Body of pancreas (tissue), 4 donors: ENCODE measurements around the gene ROBO1. TPM values are rescaled to one million over a fixed set of nuclear protein-coding genes. Genes with fewer than 3 reads are reported as not detected.

ENCODE experiments used
- ATAC-seq: fragments of 150-250 bp; one replicate; pipeline ENCODE4 v1.9.1; 2016
- DNase-seq, 4 donors: peaks; one replicate each; pipeline ENCODE4 v3.0.0-alpha.2; 2019
- H3K27ac ChIP-seq, 4 donors: fragments of 200-600 bp; sonication (generic); 1 replicate in 3 of 4; 2 replicates in 1 of 4; pipeline versions ENCODE4 v1.5.1 to v1.6.1; 2016 to 2019; ENCODE audit warnings: mild to moderate bottlenecking in 1 of 4, mixed read lengths in 1 of 4, moderate library complexity in 1 of 4
- H3K27me3 ChIP-seq, 2 donors: fragments of 200-600 bp; sonication (generic); one replicate each; pipeline ENCODE4 v1.6.0; 2016; ENCODE audit warnings: mild to moderate bottlenecking in 1 of 2
- H3K36me3 ChIP-seq, 2 donors: fragments of 200-600 bp; sonication (generic); replicated peaks in 1 of 2; 2 replicates each; pipeline ENCODE4 v1.5.1; 2016; ENCODE audit warnings: low read depth in 2 of 2; ENCODE audit not compliant: insufficient read depth in 1 of 2
- H3K4me1 ChIP-seq: fragments of 200-600 bp; sonication (generic); one replicate; pipeline ENCODE4 v1.6.0; 2016
- H3K4me3 ChIP-seq, 2 donors: fragments of 200-600 bp; sonication (generic); 1 replicate in 1 of 2; 2 replicates in 1 of 2; pipeline ENCODE4 v1.5.1; 2016 to 2019
- H3K9me3 ChIP-seq, 3 donors: fragments of 200-600 bp; sonication (generic); 1 replicate in 2 of 3; 2 replicates in 1 of 3; pipeline ENCODE4 v1.5.1; 2016
- POLR2A ChIP-seq, 3 donors: fragments of 450-650 bp; IDR thresholded peaks; one replicate each; pipeline ENCODE4 v1.6.1; 2016; ENCODE audit warnings: antibody characterized with exemption in 3 of 3, mild to moderate bottlenecking in 2 of 3
- WGBS, 2 donors: methylation state at CpG; one replicate each; pipeline ENCODE4 v1.1.5; 2017; 5-methylcytosine and 5-hydroxymethylcytosine counted together
- intact Hi-C: fragments of 100-400 bp; cut with DNase I; formaldehyde crosslinking; loops from one replicate; pipeline ENCODE4 v1.15.1; 2023
- total RNA-seq, 2 donors: library from RNA; depleted of rRNA; stranded (reverse); fragments of >200 nt; gene quantifications; one replicate each; pipeline ENCODE4 v1.1.0, GENCODE V29; 2016
- TF ChIP-seq, protein P1 (sequence below), 7 experiments: fragments of 450-650 bp in 4 of 7; fragments of 200-600 bp in 3 of 7; sonication (generic) in 3 of 7; IDR thresholded peaks; one replicate each; pipeline ENCODE4 v1.5.1; 2016 to 2019; ENCODE audit warnings: antibody characterized with exemption in 7 of 7

Gene ROBO1
- total RNA-seq, 2 donors from 2014 or later: 3.9 to 9.9 TPM

GRCh38 chr3:78825118-78825857 is 942.5 kb downstream of the ROBO1 start:
- Histone ChIP-seq H3K27me3 (no peaks in the 10 kb centered on the region), H3K27ac (no peak overlapping the region), H3K9me3 (no peaks in the 10 kb centered on the region), H3K36me3 (no peaks in the 10 kb centered on the region), H3K4me1 (no peaks in the 10 kb centered on the region), H3K4me3 (no peak overlapping the region)
- ATAC-seq: no peak
- DNase-seq: no peak
- 56 to 61% methylated on average over 5 of the region's 5 CpGs for WGBS, 2 donors
- TF ChIP-seq, protein P1, sequence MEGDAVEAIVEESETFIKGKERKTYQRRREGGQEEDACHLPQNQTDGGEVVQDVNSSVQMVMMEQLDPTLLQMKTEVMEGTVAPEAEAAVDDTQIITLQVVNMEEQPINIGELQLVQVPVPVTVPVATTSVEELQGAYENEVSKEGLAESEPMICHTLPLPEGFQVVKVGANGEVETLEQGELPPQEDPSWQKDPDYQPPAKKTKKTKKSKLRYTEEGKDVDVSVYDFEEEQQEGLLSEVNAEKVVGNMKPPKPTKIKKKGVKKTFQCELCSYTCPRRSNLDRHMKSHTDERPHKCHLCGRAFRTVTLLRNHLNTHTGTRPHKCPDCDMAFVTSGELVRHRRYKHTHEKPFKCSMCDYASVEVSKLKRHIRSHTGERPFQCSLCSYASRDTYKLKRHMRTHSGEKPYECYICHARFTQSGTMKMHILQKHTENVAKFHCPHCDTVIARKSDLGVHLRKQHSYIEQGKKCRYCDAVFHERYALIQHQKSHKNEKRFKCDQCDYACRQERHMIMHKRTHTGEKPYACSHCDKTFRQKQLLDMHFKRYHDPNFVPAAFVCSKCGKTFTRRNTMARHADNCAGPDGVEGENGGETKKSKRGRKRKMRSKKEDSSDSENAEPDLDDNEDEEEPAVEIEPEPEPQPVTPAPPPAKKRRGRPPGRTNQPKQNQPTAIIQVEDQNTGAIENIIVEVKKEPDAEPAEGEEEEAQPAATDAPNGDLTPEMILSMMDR (IDR thresholded peaks at IDR 0.05): no peak
- no peak for TF ChIP-seq POLR2A (IDR thresholded peaks at IDR 0.05)
- intact Hi-C loops: no loop called here

DNA sequence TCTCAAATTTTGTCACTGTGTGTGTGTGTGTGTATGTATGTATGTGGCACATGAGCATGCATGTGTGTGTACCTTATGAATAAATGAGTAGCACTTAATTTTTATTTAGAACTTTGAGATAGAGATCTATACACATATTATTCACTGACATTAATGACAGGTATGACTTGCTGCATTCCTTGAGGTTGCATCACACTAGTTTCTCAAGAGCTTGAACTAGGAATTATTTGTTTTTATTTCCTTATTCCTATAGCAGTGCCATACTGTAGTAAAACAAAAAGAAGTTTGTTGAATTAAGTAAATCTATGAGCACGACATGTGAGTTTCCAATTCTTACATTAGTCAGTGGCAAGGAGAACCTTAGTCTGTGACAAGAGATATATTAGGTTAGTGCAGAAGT is 943.9 kb downstream of the ROBO1 start:
- Histone ChIP-seq H3K36me3 (no peaks in the 10 kb centered on the region), H3K9me3 (no peaks in the 10 kb centered on the region), H3K27me3 (no peaks in the 10 kb centered on the region), H3K27ac (no peak overlapping the region), H3K4me1 (no peaks in the 10 kb centered on the region), H3K4me3 (no peak overlapping the region)
- ATAC-seq (no peak), DNase-seq (no peak)
- intact Hi-C loops: no loop called here
- 43 to 46% methylated on average over 1 of the region's 1 CpG for WGBS, 2 donors
- no peak for TF ChIP-seq POLR2A (IDR thresholded peaks at IDR 0.05)

- 49 to 59% methylated on average over 4 of the region's 4 CpGs for WGBS, 2 donors
- H3K27me3 ChIP-seq: no peaks in the 10 kb centered on the region
- H3K36me3 ChIP-seq: no peaks in the 10 kb centered on the region
- no peak overlapping the region for H3K27ac ChIP-seq
- TF ChIP-seq, protein P1 (IDR thresholded peaks at IDR 0.05): no peak
- TF ChIP-seq POLR2A (IDR thresholded peaks at IDR 0.05): no peak
- ATAC-seq (no peak), DNase-seq (no peak)
- no peaks in the 10 kb centered on the region for H3K9me3 ChIP-seq
- no peaks in the 10 kb centered on the region for H3K4me1 ChIP-seq
- intact Hi-C loops: no loop called here
- no peak overlapping the region for H3K4me3 ChIP-seq
Measured at GRCh38 chr3:78823434-78823833, 944.4 kb downstream of the ROBO1 start.

DNA sequence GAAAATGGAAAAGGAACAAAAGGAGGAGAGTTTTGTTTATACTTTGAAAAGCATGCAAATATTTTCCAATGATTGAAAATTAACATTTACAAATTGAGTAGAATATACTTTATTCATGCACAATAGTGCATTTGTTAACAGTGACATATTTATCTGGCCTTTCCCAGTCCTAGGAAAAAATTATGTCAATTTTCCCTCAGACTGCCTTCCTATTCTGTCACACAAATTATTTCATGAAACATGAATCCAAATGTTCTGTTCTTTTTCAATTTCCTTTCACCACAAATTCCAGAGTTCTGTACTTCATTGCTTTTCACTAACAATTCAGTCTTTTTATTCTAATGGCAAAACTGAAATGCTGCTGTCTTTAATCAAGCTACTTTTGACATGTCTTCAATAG is 945.1 kb downstream of the ROBO1 start:
- ATAC-seq (no peak), DNase-seq (no peak)
- TF ChIP-seq, protein P1 (IDR thresholded peaks at IDR 0.05): no peak
- TF ChIP-seq POLR2A (IDR thresholded peaks at IDR 0.05): no peak
- Histone ChIP-seq H3K4me3 (no peak overlapping the region), H3K27ac (no peak overlapping the region), H3K27me3 (no peaks in the 10 kb centered on the region), H3K9me3 (no peaks in the 10 kb centered on the region), H3K4me1 (no peaks in the 10 kb centered on the region), H3K36me3 (no peaks in the 10 kb centered on the region)
- intact Hi-C loops: no loop called here

GRCh38 chr3:78820542-78820941 is 947.3 kb downstream of the ROBO1 start:
- intact Hi-C loops: no loop called here
- no peak for TF ChIP-seq POLR2A (IDR thresholded peaks at IDR 0.05)
- TF ChIP-seq, protein P1 (IDR thresholded peaks at IDR 0.05): no peak
- H3K4me1 ChIP-seq: no peaks in the 10 kb centered on the region
- DNase-seq: no peak
- no peaks in the 10 kb centered on the region for H3K27me3 ChIP-seq
- H3K4me3 ChIP-seq: no peak overlapping the region
- WGBS, 2 donors: 39 to 47% methylated on average over 1 of the region's 1 CpG
- no peak overlapping the region for H3K27ac ChIP-seq
- ATAC-seq: no peak
- H3K36me3 ChIP-seq: no peaks in the 10 kb centered on the region
- H3K9me3 ChIP-seq: no peaks in the 10 kb centered on the region
